Measurements from ENCODE around the gene HSPBAP1. TPM values are rescaled to one million over a fixed set of nuclear protein-coding genes. Genes with fewer than 3 reads are reported as not detected.

The HSPBAP1 gene
- total and polyA plus RNA-seq, 2 of the 4 experiments (the other 2 are of a cell fraction) = 2.6 to 4.8 TPM

- Histone ChIP-seq H2AFZ (replicated peaks; ENCODE audit: low read length, poor library complexity) (no peak overlapping the region), H3K4ac (ENCODE audit: low read depth, low read length) (no peak overlapping the region), H3K27ac (ENCODE audit: insufficient read depth, low read length) (no peak overlapping the region), H3K56ac (ENCODE audit: extremely low read depth, insufficient read depth, low read length) (no peak overlapping the region), H2BK15ac (ENCODE audit: low read depth, low read length) (no peak overlapping the region), H4K20me1 (ENCODE audit: insufficient read depth, low read length) (no peaks in the 10 kb centered on the region), H2BK20ac (ENCODE audit: low read depth, low read length) (no peak overlapping the region), H3K18ac (ENCODE audit: low read depth, low read length) (no peak overlapping the region), H3K14ac (replicated peaks; ENCODE audit: low read depth, low read length) (no peak overlapping the region), H3K23ac (ENCODE audit: low read depth, low read length) (no peak overlapping the region), H2AK5ac (ENCODE audit: low read depth, low read length) (no peak overlapping the region), H2BK5ac (ENCODE audit: low read depth, low read length, poor library complexity, severe bottlenecking) (no peak overlapping the region), H3K9me1 (ENCODE audit: insufficient read depth, low read length) (no peaks in the 10 kb centered on the region), H4K8ac (ENCODE audit: low read depth in 2 of 2, low read length in 2 of 2) (no peak overlapping the region), H3K27me3 (ENCODE audit: control insufficient read depth, insufficient read depth, low read length) (no peaks in the 10 kb centered on the region), H3K36me3 (ENCODE audit: control insufficient read depth, insufficient read depth, low read length) (peaks cover 27% of the 10 kb centered on the region), H3K79me1 (ENCODE audit: low read depth in 1 of 2, low read length in 2 of 2) (no peaks in the 10 kb centered on the region), H3K4me2 (ENCODE audit: low read depth, low read length) (no peak overlapping the region), H3K4me3 (ENCODE audit: insufficient read depth, low read depth, low read length) (no peak overlapping the region), H4K91ac (ENCODE audit: insufficient read depth, low read depth, low read length) (no peak overlapping the region), H4K5ac (ENCODE audit: low read depth, low read length) (no peak overlapping the region), H3K4me1 (ENCODE audit: control insufficient read depth, insufficient read depth, low read length) (no peaks in the 10 kb centered on the region), H2BK120ac (ENCODE audit: low read depth, low read length) (no peak overlapping the region), H3K9ac (ENCODE audit: low read depth, low read length) (no peak overlapping the region), H3K9me3 (ENCODE audit: control insufficient read depth, insufficient read depth, low read length) (no peaks in the 10 kb centered on the region), H2AK9ac (replicated peaks; ENCODE audit: low read depth, low read length, poor library complexity) (no peak overlapping the region)
- ChIA-PET POLR2A (ENCODE audit: unreplicated experiment) (no interaction called here), CTCF (no interaction called here)
- no peak for DNase-seq
- no TSS peak for BruUV-seq (replicated peaks)
- ATAC-seq (ENCODE audit: low read depth) = no peak
- WGBS, 2 experiments (ENCODE audit: extremely low coverage in 2 of 2, insufficient read length in 1 of 2) = no CpG with 5 or more reads among the region's 2 CpGs
- no peak for TF ChIP-seq USF2 (IDR thresholded peaks at IDR 0.05; ENCODE audit: low read depth, low read length)
- TF ChIP-seq NFE2L2 (IDR thresholded peaks at IDR 0.05; ENCODE audit: low read depth, low read length) = no peak
- TF ChIP-seq MAFK (IDR thresholded peaks at IDR 0.05; ENCODE audit: low read depth, low read length) = no peak
- TF ChIP-seq POLR2A (IDR thresholded peaks at IDR 0.05; ENCODE audit: low read depth, low read length) = no peak
- TF ChIP-seq CEBPB (IDR thresholded peaks at IDR 0.05; ENCODE audit: low read depth, low read length) = no peak
- TF ChIP-seq FOS (IDR thresholded peaks at IDR 0.05; ENCODE audit: low read depth, low read length) = no peak
- TF ChIP-seq CHD1 (IDR thresholded peaks at IDR 0.05; ENCODE audit: low read depth, low read length) = no peak
- TF ChIP-seq BHLHE40 (IDR thresholded peaks at IDR 0.05; ENCODE audit: low read depth, low read length) = no peak
- in situ Hi-C loops (cut with MboI; ENCODE audit: low sequenced_read_pairs) (no loop called here), intact Hi-C loops (cut with micrococcal nuclease) (no loop called here), dilution Hi-C loops (cut with HindIII; ENCODE audit: low sequenced_read_pairs, unreplicated experiment) (no loop called here)
Observed at GRCh38 chr3:122697952-122698620, 95.5 kb downstream of the HSPBAP1 start.
